ENCODE results near the gene TH. TPM values are rescaled to one million over a fixed set of nuclear protein-coding genes. Genes with fewer than 3 reads are reported as not detected.

TH gene
- total RNA-seq, 2 donors from 2014 or later, result not detected

DNA sequence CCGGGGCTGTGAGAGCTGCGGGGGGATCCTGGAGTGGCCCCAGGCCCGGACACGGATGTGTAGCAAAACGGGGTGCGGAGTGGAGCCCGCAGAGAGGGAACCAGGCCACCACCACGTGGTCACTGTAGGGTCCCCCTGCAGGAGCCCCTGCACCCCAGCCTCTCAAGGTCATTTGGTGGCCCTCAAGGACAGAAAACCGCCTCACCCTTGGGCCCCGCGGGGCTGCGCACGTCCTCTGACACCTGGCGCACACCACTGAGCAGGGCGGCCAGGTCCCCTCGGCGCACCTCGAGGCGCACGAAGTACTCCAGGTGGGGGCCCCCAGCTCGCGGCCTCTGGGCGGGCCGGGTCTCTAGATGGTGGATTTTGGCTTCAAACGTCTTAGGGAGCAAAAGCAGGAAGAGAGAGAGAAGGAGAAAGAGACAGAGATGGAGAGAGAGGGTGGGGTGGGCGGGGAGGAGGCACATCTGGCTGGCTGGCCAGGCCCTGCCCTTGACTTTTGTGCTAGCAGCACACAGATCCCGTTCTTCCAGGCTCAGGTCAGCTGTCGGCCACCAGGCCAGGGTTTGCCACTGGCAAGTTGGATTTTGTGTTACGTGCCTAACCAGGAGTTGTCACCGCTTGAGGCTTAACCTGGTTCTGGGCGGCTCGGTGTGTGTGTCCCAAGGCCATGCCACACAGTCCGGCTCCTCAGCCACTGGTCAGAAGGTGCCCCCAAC, 3.2 kb downstream of the TH start:
- 90 to 94% methylated on average over 17 to 33 of the region's 33 CpGs for WGBS, 2 experiments (ENCODE audit: insufficient coverage in 1 of 2, insufficient read length in 1 of 2)
- Histone ChIP-seq H3K9ac (ENCODE audit: extremely low read depth, low read length, poor library complexity, severe bottlenecking) (no peak overlapping the region), H3K4me1 (ENCODE audit: control insufficient read depth, insufficient read depth, low read length) (no peaks in the 10 kb centered on the region), H3K27ac (ENCODE audit: low read depth, low read length) (no peak overlapping the region), H3K36me3 (ENCODE audit: control insufficient read depth, insufficient read depth, low read length) (no peaks in the 10 kb centered on the region), H3K9me3 (ENCODE audit: control insufficient read depth, low read length) (no peaks in the 10 kb centered on the region), H3K27me3 (ENCODE audit: control insufficient read depth, insufficient read depth, low read length, poor library complexity, severe bottlenecking) (no peaks in the 10 kb centered on the region), H3K4me3 (ENCODE audit: low read length) (no peak overlapping the region)
- H3K36me3 Mint-ChIP-seq (ENCODE audit: low read depth), result no peaks in the 10 kb centered on the region
- no peak overlapping the region for H3K4me3 Mint-ChIP-seq
- TF ChIP-seq, protein P1, sequence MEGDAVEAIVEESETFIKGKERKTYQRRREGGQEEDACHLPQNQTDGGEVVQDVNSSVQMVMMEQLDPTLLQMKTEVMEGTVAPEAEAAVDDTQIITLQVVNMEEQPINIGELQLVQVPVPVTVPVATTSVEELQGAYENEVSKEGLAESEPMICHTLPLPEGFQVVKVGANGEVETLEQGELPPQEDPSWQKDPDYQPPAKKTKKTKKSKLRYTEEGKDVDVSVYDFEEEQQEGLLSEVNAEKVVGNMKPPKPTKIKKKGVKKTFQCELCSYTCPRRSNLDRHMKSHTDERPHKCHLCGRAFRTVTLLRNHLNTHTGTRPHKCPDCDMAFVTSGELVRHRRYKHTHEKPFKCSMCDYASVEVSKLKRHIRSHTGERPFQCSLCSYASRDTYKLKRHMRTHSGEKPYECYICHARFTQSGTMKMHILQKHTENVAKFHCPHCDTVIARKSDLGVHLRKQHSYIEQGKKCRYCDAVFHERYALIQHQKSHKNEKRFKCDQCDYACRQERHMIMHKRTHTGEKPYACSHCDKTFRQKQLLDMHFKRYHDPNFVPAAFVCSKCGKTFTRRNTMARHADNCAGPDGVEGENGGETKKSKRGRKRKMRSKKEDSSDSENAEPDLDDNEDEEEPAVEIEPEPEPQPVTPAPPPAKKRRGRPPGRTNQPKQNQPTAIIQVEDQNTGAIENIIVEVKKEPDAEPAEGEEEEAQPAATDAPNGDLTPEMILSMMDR (conservative IDR thresholded peaks at IDR 0.05), result no peak
- no peaks in the 10 kb centered on the region for H3K4me1 Mint-ChIP-seq
- no peaks in the 10 kb centered on the region for H3K9me3 Mint-ChIP-seq
- peaks cover 3% of the 10 kb centered on the region for H3K27me3 Mint-ChIP-seq (ENCODE audit: insufficient read depth)
- no peak for DNase-seq
- no peak overlapping the region for H3K27ac Mint-ChIP-seq

DNA sequence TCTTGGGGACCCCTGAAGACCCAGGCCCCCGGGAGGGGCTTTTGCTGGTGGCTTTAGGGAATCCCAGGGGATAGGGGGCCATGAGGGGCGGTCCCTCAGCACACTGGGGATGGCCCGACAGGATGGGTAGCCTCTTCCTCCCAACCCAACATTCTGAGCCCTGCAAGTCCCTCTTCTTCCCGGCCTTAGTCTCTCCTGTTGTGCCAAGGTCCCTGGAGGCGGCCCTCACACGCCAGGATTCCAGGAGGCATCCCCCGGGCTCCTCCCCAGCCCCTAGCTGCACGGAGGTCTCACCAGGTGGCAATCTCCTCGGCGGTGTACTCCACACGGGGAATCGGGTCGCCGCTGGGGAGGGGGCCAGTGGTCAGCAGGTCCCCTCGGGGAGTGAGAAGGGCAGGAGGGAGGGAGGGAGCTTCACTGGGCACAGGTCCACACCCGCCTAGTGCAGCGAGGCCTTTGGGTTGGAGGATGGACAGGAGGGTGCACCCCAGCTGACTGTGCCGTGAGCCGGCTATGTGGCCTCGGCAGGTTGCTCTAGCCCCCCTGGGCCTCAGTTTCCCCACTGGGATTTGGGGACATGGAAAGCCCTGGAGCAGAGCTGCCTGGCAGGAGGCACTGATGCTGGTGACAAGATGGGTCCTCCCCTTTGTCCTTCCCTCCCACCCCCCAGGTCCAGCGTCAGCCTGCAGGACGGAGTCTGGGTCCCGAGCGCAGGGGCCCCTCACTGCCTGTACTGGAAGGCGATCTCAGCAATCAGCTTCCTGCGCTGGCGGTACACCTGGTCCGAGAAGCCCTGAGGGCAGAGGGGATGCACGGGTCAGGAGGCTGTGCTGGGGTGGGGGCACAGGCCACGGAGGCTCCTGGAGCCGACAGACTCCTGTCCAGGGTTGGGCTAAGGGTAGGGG, 4.2 kb downstream of the TH start:
- no peaks in the 10 kb centered on the region for H3K36me3 Mint-ChIP-seq (ENCODE audit: low read depth)

DNA sequence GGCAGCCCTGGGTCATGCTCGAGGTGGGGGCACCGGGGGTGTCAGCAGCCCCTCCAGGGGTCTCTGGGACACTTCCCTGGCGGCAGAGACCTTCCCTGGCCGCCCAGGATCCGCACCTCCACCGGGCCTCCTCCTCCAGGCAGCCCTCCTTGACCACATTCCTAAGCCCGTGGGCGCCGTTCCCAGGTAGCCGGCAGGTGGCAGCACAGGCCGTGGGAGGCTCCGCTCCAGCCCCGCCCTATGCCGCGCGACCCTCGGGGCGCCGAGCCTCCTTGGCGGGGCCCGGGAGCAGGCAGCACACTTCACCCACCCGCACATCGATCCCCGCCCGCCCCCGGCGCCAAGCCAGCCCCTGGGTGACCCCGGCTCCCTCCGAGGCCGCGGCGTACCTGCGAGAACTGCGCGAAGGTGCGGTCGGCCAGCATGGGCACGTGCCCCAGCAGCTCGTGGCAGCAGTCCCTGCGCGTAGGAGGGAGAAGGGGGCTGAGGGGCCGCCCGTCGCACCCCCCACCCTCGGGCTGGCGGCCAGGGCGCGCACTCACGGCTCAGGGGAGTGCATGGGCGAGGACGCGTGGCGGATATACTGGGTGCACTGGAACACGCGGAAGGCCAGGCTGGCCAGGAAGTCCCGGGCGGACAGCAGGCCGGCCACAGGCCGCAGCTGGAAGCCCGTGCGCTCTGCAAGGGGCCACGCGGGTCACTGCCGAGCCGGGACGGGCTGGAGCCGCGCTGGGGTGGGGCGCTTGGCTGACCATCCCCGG, 5.3 kb downstream of the TH start:
- 54 to 57% methylated on average over 41 to 70 of the region's 70 CpGs for WGBS, 2 experiments (ENCODE audit: insufficient coverage in 1 of 2, insufficient read length in 1 of 2)
- Histone ChIP-seq H3K36me3 (ENCODE audit: control insufficient read depth, insufficient read depth, low read length) (no peaks in the 10 kb centered on the region), H3K9ac (ENCODE audit: extremely low read depth, low read length, poor library complexity, severe bottlenecking) (no peak overlapping the region), H3K27me3 (ENCODE audit: control insufficient read depth, insufficient read depth, low read length, poor library complexity, severe bottlenecking) (no peaks in the 10 kb centered on the region), H3K27ac (ENCODE audit: low read depth, low read length) (no peak overlapping the region), H3K4me1 (ENCODE audit: control insufficient read depth, insufficient read depth, low read length) (no peaks in the 10 kb centered on the region), H3K9me3 (ENCODE audit: control insufficient read depth, low read length) (no peaks in the 10 kb centered on the region), H3K4me3 (ENCODE audit: low read length) (no peak overlapping the region)
- peaks cover 3% of the 10 kb centered on the region for H3K27me3 Mint-ChIP-seq (ENCODE audit: insufficient read depth)
- H3K36me3 Mint-ChIP-seq (ENCODE audit: low read depth), result no peaks in the 10 kb centered on the region
- peak; percentile 86 for DNase-seq
- no peak overlapping the region for H3K4me3 Mint-ChIP-seq
- no peaks in the 10 kb centered on the region for H3K9me3 Mint-ChIP-seq
- TF ChIP-seq, protein P1 (conservative IDR thresholded peaks at IDR 0.05), result peak; percentile 87
- no peaks in the 10 kb centered on the region for H3K4me1 Mint-ChIP-seq
- no peak overlapping the region for H3K27ac Mint-ChIP-seq

More for the DNA sequence above, 4.2 kb downstream of the TH start:
- Histone ChIP-seq H3K4me3 (ENCODE audit: low read length) (no peak overlapping the region), H3K36me3 (ENCODE audit: control insufficient read depth, insufficient read depth, low read length) (no peaks in the 10 kb centered on the region), H3K9ac (ENCODE audit: extremely low read depth, low read length, poor library complexity, severe bottlenecking) (no peak overlapping the region), H3K27me3 (ENCODE audit: control insufficient read depth, insufficient read depth, low read length, poor library complexity, severe bottlenecking) (no peaks in the 10 kb centered on the region), H3K27ac (ENCODE audit: low read depth, low read length) (no peak overlapping the region), H3K4me1 (ENCODE audit: control insufficient read depth, insufficient read depth, low read length) (no peaks in the 10 kb centered on the region), H3K9me3 (ENCODE audit: control insufficient read depth, low read length) (no peaks in the 10 kb centered on the region)
- TF ChIP-seq, protein P1 (conservative IDR thresholded peaks at IDR 0.05), result no peak
- Mint-ChIP-seq H3K4me1 (no peaks in the 10 kb centered on the region), H3K27me3 (ENCODE audit: insufficient read depth) (peaks cover 3% of the 10 kb centered on the region), H3K9me3 (no peaks in the 10 kb centered on the region), H3K4me3 (no peak overlapping the region), H3K27ac (no peak overlapping the region)
- no peak for DNase-seq
- 84 to 86% methylated on average over 14 to 31 of the region's 31 CpGs for WGBS, 2 experiments (ENCODE audit: insufficient coverage in 1 of 2, insufficient read length in 1 of 2)
